GM18907 (cell line): Measurements from ENCODE around the gene TSPAN11.

Source experiments
- ATAC-seq: cut with Tn5 transposase; IDR thresholded peaks from one replicate; pipeline ENCODE4 v1.9.1; 2021; ENCODE audit warnings: mild to moderate bottlenecking, moderate library complexity; ENCODE audit not compliant: unreplicated experiment

Gene TSPAN11

DNA sequence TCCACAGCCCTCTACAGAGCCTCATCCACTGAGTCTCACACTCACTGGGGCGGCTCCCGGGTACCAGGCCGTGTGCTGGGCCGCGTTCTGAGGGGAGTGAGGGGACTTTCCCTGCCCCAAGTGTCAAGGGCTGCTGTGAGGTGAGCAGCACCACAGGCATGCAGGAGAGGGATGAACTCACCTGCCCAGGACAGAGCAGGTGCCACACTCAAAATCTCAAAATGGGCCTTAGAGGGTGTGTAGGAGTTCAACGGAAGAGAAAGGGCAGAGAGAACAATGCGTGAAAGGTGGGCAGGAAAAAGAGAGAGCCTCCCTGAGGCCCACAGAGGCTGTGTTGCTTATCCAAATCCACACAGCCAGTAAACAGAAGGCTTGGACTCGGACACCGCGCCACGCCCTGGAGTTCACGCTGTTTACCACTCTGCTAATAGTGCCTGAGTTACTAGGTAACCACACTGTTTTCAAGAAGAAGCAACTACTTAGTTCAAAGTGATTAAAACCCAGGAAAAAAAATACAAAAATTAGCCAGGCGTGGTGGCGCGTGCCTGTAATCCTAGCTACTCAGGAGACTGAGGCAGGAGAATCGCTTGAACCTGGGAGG lies 32.7 kb downstream of the TSPAN11 start:
- ATAC-seq = no peak

DNA sequence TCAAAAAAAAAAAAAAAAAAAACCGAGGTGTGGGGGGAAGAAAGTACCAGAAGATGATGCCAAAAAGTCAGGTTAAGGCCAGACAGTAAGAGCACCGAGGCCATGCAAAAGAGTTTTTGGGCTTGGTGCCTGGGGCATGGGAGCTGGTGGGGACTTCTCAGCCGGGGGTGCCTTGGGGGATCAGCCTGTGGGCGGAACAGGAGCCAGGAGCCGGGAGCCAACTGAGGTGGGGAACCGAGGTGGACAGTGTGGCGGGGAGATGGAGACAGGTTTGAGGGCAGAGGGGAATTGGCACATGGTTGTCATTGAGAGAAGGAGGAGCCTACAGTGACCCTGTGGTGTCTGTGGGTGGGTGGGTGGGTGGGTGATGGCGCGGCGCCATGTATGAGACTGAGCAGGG lies 33.2 kb downstream of the TSPAN11 start:
- no peak for ATAC-seq

DNA sequence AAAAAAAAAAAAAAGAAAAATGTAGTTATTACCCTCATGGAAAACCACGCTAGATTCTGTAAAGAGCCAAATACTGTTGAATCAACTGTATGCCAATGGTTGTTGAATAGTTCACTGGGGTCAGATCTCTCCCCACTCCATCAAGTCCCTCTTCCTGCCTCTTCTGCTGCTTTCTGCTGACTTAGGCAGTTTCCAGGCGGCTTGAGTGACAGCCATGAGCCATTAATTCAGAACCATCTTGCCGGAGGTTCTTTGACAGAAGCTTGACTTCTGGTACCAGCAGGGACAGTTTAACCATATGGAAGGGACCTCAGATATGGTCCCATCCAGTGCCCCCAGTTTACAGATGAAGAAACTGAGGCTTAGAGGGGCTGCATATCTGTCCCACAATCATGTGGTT lies 34.5 kb downstream of the TSPAN11 start:
- ATAC-seq = no peak

DNA sequence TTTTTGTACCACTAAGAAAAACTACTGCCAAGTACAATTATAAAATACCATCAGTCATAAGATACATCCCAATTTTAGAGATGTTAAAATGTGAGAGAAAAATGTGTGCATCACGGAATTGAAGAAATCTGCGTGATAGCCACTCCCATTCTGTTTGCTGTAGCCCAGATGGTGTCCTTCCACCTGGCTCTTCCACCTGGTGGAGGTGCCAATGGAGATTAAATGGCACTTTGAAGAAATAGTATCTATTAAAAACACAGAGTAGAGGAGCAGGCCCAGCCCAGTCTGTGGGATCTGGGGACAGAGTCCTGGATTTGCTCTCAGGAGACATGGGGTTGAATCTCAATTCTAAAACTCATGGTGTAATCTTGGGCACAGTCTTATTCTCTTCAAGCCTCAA lies 35.5 kb downstream of the TSPAN11 start:
- no peak for ATAC-seq

DNA sequence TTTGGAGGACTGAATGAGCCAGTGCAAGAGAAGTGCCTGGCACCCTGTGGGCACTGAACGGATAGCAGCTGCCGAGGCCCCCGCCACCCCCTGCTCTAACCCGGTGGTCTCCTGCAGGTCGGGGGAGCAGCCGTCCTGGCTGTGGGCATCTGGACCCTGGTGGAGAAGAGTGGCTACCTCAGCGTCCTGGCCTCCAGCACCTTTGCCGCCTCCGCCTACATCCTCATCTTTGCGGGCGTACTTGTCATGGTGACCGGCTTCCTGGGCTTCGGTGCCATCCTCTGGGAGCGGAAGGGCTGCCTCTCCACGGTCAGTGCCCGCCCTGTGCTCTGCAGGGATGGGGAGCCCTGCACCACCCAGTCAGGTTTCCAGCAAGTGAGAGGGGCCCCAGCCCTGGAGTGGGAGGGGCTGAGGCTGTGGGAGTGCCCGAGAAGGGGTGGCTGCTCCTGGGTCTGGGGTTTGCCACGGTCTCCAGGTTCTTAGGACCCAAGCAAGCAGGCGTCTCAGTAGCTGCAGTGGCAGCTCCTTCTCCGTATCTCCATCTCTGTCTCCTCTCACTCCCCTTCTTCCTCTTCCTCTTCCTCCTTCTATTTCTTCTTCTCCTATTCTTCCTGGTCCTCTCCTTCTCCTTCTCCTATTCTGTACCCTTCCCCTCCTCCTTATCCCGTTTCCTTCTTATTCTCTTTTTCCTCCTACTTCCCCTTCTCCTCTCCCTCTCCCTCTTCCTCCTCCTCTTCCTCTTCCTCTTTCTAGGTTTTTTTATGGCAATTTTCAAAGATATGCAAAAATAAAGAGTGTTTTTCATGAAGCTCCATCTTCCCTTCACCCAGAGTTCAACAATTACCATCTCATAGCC lies 37.4 kb downstream of the TSPAN11 start:
- no peak for ATAC-seq

DNA sequence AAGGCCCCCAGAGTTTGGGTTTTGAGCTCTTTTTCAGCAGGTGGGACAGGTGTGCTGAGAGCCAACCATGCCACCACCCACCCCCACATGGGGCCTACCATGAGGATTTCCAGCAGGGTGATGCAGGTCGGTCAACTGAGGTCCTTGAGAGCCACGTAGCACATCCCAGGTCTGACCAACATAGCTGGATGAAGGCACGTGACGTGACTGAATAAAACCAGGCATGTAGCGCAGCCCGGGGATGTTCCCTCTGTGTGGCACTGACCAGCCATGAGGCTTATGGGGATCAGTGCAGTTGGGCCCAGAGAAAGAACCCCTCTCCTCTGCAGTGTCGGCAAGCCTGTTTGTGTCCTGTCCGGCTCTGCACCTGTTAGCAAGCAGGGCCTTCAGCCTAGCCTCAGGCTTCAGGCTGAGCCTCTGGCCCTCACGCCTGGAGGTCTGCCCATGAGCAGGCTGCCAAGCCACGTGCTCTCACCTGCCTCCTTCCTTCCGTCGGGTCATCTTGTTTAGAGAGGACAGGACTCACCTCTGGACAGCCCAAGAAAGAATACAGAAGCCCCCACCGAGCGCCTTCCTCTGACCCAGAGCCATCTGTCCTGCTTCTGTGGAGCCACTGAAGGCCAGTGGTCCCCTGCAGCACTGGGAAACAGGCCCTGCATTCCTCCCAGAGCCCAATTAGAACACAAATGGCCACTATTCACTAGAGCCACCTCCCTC lies 38.5 kb downstream of the TSPAN11 start:
- ATAC-seq = no peak

DNA sequence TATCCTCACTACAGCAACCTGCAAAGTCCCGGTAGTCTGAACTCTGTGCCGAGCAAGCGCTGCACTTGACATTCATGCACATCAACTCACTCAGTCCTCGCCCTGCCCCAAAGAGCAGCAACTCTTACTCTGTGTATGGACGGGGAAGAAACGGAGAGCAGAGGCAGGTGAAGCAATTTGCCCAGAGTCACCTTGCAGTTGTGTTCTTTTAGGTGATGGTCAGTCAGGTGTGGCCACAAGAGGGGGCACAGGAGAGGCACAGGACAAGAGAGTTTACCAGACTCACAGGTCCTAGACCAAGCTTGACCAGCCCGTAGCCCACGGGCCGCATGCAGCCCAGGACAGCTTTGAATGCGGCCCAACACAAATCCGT lies 39.1 kb downstream of the TSPAN11 start:
- ATAC-seq = no peak

DNA sequence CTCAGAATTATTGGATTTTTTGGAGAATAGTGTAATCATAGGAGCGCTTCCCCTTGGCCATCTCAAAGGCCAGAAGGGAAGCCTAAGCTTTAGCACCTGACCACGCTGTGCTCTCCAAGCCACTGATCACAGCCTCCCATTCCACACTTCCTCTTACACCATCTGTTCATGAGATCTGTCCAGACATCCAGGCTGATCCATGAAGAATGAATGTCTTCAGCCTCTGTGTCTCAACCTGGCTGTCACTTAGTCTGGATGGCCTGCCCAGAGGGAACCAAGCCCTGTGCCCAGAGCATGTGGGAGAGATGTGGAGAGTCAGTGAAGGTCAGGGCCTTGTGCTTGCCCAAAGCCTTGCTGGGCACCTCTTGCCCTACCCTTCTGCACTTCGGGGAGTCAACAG lies 40.5 kb downstream of the TSPAN11 start:
- ATAC-seq = no peak

DNA sequence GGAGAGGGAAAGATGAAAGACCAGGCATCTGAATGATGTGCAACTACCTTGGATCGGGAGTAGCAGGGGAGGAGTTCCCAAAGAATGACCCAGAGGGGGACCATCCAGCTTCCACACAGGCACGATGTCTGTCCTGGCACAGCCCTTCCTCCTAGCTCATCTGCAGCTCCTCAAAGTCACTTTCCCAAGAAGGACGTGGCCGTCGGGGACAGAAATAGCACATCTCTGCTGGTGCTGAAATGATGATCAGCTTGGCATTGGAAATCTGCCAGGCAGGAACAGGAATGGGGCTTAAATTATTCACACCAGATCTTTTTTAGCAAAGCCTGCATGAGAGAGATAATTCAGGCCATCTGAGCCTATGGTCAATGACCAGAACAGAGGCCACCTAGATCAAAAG lies 41.7 kb downstream of the TSPAN11 start:
- no peak for ATAC-seq

DNA sequence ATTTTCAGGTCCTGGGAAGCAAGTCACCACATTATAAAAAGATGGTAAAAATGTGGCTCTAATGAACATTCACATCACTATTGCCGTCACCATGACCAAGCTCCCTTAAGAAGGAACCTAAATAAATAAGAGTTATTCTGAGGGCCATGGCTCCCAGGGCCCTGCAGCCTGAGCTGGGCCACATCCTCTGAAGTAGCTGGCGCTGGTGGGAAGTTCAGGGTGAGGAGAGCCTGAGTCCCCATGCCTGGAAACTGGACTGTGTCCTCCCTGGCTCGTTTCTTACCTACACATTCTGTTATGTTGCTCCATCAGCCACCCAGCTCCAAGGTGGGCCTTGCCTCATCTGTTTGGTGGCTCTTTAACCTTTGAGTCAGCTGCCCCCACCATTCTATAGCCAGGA lies 42.5 kb downstream of the TSPAN11 start:
- no peak for ATAC-seq

DNA sequence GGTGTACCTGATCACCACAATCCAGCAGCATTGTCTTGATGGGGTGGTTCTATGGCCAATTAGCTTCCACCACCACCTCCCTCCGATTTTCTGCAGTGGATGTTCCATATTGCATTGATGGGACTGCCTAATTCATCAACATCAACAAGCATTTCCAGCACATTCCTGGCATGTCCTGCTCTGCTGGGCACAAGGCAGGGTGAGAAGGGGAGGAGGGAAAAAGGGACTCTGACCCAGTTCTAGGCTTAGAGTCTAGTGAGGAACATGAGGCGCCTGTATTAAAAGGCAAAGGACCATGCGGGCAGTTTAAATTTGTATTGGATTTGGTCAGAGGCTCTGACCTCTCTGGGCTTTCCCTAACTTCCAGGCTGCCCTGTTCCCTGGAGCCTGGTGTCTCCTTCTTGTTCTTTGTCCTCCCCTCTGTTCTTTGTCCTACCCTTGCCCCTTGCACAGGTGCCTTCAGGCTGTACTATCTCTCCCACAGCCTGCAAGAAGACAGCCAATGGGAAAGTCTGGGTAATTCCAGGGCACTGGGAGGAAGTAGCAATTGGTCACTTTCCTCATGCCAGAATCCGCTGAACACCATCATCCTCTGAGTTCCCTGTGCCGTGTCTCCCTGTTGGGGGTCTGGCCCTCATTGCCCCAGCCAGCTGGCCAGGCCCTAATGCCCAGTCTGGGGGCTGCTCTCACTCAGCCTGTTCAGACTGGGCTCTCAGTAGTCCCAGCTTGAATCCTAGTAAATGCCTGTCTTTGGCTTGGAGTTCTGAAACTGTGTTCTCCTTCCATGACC lies 43.3 kb downstream of the TSPAN11 start:
- no peak for ATAC-seq

DNA sequence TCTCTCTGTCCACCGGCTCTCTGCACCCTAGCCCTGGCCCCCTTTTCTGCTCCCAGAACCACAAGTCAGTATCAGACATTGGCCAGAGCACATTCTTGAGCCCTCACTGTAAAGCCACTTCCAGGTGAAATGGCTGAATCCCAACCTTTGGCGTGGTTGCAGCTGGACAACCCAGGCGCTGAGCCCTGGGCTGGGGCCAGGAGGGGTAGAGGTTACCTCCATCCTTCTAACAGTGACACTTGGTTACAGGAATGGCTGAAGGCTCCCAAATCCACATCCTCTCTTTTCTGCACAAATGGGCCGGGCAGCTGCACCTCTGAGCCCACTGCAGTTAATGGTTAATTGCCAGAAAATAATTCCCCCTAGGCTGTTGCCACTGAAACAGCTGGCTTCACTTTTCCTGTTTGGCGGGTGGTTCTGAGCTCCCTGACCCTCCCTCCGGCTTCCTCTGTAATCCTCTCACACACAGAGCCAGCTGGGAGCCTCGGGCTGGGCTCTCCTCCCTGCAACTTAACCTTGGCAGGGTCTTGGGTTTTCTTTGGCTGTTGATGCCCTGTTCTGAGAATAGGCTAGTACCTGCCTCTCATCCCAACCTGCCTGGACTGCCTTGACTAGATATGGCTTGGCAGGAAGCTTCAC lies 44.1 kb downstream of the TSPAN11 start:
- ATAC-seq = no peak

DNA sequence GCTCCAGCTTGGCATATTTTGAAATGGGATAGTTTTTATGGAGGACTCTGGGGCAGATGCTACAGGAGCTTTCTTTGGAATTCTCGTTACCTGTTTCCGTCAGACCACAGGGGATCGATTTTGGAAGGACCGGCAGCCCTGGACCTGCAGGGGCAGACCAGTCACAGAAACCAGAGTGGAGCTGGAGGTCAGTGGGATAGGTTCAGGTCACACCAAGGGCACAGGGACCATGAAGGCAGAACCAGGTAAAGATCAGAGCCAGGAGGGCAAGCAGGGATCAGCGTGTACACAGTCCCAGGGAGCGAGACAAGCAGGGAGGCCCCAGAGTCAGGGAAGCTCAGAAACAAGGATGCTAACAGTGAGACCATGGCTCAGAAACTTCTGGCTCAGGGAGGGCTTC lies 45.5 kb downstream of the TSPAN11 start:
- ATAC-seq = no peak

DNA sequence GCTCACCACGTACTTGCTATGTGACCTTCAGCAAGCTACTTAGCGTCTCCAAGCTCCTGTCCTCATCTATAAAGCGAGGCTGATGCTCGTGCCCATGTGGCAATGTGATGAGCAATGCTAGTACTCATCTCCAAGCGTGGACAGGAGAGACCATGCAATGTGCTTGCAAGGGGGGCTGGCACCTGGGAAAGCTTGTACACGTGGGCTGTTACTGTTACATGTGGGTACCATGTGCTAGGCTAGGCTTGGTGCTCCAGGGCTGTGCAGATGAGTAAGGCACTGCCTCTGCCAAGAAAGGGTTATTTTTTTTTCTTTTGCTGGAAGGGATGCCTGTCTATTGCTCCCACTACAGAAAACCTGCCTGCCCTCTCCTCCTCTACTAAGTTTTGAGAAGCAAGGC lies 46.6 kb downstream of the TSPAN11 start:
- no peak for ATAC-seq

DNA sequence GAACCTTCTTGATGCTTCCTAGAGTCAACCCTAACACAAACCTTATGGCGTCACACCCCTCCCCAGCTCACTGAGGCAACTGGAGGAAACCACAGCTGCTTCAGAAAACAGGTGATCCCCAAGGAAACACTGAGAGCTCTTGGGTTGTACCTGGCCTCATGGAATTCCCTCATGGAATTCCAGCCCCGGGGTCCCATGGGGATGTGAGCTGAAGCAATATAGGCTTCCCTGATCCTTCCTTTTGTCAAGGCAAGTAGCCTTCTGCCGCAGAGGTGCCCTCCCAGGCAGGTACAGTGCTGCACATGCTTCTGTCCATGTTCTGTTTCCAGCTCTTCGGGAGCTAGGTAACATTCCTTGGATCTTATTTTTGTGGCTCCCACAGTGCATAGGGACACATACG lies 47.3 kb downstream of the TSPAN11 start:
- ATAC-seq = no peak

DNA sequence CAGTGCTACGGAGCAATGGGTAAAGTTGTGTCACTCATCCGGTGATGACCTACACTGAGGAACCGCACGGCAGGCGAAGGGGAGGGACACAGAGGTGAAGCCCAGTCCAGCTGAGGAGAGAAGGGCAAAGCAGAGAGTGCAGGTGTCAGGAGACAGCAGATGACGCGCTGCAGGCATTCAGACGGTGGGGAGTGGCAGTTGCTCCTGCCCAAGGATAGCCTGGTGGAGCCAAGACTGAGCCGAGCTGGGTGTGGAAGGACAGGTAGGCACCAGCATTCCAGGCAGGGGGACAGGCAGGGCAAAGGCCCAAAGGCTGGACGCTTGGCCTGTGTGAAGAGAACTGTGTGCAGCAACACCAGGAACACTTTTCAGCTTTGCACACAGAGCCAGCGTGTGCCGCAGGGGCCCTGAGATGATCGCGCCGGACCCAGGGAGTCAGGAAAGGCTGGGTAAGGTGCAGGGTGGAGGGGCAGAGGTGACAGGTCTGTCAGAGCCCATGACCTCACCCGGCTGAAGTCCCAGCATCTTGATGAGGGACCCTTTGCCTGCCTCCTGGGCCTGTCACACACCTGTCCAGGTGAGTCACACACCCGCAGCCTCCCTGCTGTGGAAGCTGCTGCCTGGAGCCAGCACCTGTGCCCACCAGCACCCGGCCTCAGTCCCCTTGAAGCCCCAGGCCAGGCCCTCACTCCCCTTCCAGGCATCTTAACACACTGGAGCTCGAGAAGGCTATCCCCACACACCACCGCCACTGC lies 48.4 kb downstream of the TSPAN11 start:
- no peak for ATAC-seq

DNA sequence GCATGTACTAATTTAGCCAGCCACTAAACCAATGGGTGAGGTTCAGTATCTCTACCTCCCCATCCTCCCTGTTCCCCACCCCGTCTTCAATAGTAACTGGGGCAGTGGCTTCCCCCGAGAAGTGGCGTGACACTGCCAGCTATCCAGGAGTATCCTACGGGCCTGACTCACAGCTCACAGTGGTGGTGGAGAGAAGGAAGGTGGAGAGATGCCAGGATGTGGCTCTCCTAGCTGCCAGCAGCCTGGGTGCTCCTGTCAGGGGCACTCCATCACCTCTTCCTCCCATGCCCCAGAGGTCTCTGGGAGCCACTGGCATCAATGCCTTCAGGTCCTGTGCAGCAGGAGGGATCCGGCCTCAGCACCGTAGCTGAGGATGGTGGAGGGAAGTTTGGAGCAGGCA lies 49.0 kb downstream of the TSPAN11 start:
- no peak for ATAC-seq

DNA sequence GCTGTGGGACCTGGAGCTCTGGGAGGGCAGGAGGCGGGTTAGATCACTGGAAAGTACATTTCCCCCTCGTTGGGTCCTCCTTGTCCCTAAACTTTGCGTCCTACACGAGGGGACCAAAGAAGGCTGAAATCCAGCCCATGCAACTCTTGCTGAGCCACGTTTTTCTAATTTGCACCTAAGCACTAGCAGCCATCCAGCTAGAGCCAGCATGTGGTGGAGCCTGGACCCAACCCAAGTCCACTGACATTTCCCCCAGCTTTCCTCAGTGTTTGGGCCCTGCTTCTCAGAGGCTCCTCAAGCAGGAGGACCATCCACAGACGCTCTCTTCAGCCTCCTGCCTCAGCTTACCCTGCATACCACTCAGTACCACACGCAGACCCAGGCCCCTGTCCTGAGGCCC lies 49.7 kb downstream of the TSPAN11 start:
- no peak for ATAC-seq

DNA sequence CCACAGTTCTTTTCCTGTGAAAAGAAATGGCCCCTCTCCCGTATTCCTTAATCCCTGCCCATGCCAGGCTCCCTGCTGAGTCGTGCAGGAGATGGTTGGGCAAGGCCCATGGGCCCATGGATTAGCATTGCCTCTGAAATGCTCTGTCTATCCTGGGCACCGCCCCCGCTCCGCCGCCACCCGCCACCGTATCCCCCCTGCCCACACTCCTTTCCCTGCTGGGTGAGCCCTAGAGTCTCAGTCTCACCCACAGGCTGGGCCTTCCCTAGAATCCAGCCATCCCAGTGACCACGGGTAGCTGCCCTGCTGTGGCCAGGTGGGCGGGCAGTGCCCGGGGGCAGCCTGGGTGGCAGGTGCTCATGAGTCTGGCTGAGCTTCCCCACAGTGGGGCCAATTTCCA lies 50.6 kb downstream of the TSPAN11 start:
- no peak for ATAC-seq
